Measurements from ENCODE around the gene BID.

DNA sequence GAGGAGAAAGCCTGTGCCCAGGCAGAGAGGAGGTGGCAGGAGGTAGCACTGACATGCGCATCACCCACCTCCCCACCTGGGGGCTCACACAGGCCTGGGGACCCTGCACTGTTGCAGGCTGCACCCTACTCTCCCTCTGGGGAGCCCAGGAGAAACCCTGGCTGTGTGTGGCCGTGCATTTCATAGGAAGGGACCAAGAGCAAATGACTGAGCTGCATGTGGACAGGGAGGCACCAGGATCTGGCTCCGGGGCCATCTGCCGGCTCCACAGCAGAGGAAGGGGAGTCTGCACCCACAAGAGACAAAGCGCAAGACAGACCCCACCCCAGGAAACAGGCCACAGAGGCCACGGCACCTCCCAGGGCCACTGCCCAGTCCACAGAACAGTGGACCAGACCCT lies 22.7 kb downstream of the BID start:
- TF ChIP-seq, protein P1, sequence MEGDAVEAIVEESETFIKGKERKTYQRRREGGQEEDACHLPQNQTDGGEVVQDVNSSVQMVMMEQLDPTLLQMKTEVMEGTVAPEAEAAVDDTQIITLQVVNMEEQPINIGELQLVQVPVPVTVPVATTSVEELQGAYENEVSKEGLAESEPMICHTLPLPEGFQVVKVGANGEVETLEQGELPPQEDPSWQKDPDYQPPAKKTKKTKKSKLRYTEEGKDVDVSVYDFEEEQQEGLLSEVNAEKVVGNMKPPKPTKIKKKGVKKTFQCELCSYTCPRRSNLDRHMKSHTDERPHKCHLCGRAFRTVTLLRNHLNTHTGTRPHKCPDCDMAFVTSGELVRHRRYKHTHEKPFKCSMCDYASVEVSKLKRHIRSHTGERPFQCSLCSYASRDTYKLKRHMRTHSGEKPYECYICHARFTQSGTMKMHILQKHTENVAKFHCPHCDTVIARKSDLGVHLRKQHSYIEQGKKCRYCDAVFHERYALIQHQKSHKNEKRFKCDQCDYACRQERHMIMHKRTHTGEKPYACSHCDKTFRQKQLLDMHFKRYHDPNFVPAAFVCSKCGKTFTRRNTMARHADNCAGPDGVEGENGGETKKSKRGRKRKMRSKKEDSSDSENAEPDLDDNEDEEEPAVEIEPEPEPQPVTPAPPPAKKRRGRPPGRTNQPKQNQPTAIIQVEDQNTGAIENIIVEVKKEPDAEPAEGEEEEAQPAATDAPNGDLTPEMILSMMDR (IDR thresholded peaks at IDR 0.05; ENCODE audit: low read depth, low read length, poor library complexity, severe bottlenecking), result no peak
- no peak for TF ChIP-seq EZH2phosphoT487 (IDR thresholded peaks at IDR 0.05; ENCODE audit: borderline replicate concordance, low read length)

All from DOHH2 (cell line).